Liver (tissue), 9 donors: ENCODE results near the gene LIPG. TPM values are rescaled to one million over a fixed set of nuclear protein-coding genes. Genes with fewer than 3 reads are reported as not detected.
A peak's percentile ranks its signal among the peaks of the same experiment; 100 is the strongest.

ENCODE experiments used
- DNase-seq: peaks from one replicate; pipeline ENCODE4 v3.0.0-alpha.2; 2017; ENCODE audit warnings: low spot score
- H3K27ac ChIP-seq, 2 donors: one replicate each; pipeline ENCODE4 v1.7.0; 2013; ENCODE audit warnings: inconsistent platforms in 2 of 2, low read length in 2 of 2, control low read depth in 1 of 2, low read depth in 1 of 2, mild to moderate bottlenecking in 1 of 2
- H3K27me3 ChIP-seq, 4 donors: one replicate each; pipeline versions ENCODE4 v1.6.1 to v1.7.0; 2013; ENCODE audit warnings: low read length in 3 of 4, inconsistent platforms in 1 of 4, mild to moderate bottlenecking in 1 of 4, moderate library complexity in 1 of 4; ENCODE audit not compliant: control insufficient read depth in 4 of 4, insufficient read depth in 4 of 4
- H3K36me3 ChIP-seq, 4 donors: one replicate each; pipeline versions ENCODE4 v1.6.1 to v1.7.0; 2013; ENCODE audit warnings: low read length in 3 of 4, mild to moderate bottlenecking in 3 of 4, low read depth in 1 of 4, moderate library complexity in 1 of 4; ENCODE audit not compliant: control insufficient read depth in 4 of 4, insufficient read depth in 3 of 4
- H3K4me1 ChIP-seq, 4 donors: one replicate each; pipeline versions ENCODE4 v1.6.1 to v1.7.0; 2013; ENCODE audit warnings: low read length in 3 of 4, mild to moderate bottlenecking in 3 of 4, moderate library complexity in 1 of 4; ENCODE audit not compliant: control insufficient read depth in 4 of 4, insufficient read depth in 4 of 4
- H3K4me3 ChIP-seq, 3 donors: one replicate each; pipeline versions ENCODE4 v1.6.1 to v1.7.0; 2013; ENCODE audit warnings: low read length in 3 of 3, control low read depth in 1 of 3, low read depth in 1 of 3, mild to moderate bottlenecking in 1 of 3
- H3K9ac ChIP-seq, 2 donors: one replicate each; pipeline ENCODE4 v1.7.0; 2013; ENCODE audit warnings: low read length in 2 of 2, mild to moderate bottlenecking in 2 of 2, moderate library complexity in 2 of 2, control low read depth in 1 of 2, low read depth in 1 of 2
- H3K9me3 ChIP-seq, 4 donors: one replicate each; pipeline versions ENCODE4 v1.6.1 to v1.7.0; 2013; ENCODE audit warnings: low read length in 3 of 4; ENCODE audit not compliant: control insufficient read depth in 4 of 4
- FOXA2 ChIP-seq: IDR thresholded peaks from 2 replicates; pipeline ENCODE4 v1.6.1; 2016; ENCODE audit warnings: antibody characterized with exemption
- GABPA ChIP-seq, 2 donors: IDR thresholded peaks in 1 of 2; conservative IDR thresholded peaks in 1 of 2; 2 replicates each; pipeline ENCODE4 v1.6.1; 2016; ENCODE audit warnings: antibody characterized with exemption in 2 of 2, mild to moderate bottlenecking in 1 of 2, moderate library complexity in 1 of 2
- HNF4A ChIP-seq, 2 donors: conservative IDR thresholded peaks; 2 replicates each; pipeline ENCODE4 v1.6.1; 2016; ENCODE audit warnings: antibody characterized with exemption in 2 of 2, mild to moderate bottlenecking in 2 of 2
- HNF4G ChIP-seq: IDR thresholded peaks from 2 replicates; pipeline ENCODE4 v1.6.1; 2016; ENCODE audit warnings: antibody characterized with exemption
- NR2F2 ChIP-seq: IDR thresholded peaks from 2 replicates; pipeline ENCODE4 v1.6.1; 2016; ENCODE audit warnings: antibody characterized with exemption
- RAD21 ChIP-seq, 2 donors: IDR thresholded peaks; 2 replicates each; pipeline ENCODE4 v1.6.1; 2016; ENCODE audit warnings: antibody characterized with exemption in 2 of 2, mild to moderate bottlenecking in 2 of 2
- RXRA ChIP-seq, 2 donors: IDR thresholded peaks; 2 replicates each; pipeline ENCODE4 v1.6.1; 2017 to 2018; ENCODE audit warnings: antibody characterized with exemption in 2 of 2, mild to moderate bottlenecking in 1 of 2
- SP1 ChIP-seq: IDR thresholded peaks from 2 replicates; pipeline ENCODE4 v1.6.1; 2018; ENCODE audit warnings: antibody characterized with exemption, mild to moderate bottlenecking
- TAF1 ChIP-seq: conservative IDR thresholded peaks from 2 replicates; pipeline ENCODE4 v1.6.1; 2016; ENCODE audit warnings: antibody characterized with exemption, mild to moderate bottlenecking
- YY1 ChIP-seq: IDR thresholded peaks from 2 replicates; pipeline ENCODE4 v1.6.1; 2016; ENCODE audit warnings: antibody characterized with exemption, mild to moderate bottlenecking
- WGBS: extraction: QIAGEN DNeasy Blood & Tissue Kit; methylation state at CpG from one replicate; pipeline ENCODE4 v1.1.7; 2013; 5-methylcytosine and 5-hydroxymethylcytosine counted together
- polyA plus RNA-seq, 2 donors: library from polyadenylated mRNA; stranded (reverse) in 1 of 2; unstranded in 1 of 2; fragments of 200-250 nt in 1 of 2; fragments of >200 nt in 1 of 2; fragmentation: Nextera tagmentation in 1 of 2; extraction: Ambion mirVana in 1 of 2; gene quantifications; one replicate each; pipeline versions ENCODE4 v1.2.1 to v1.2.3, GENCODE V29; 2013 to 2015
- total RNA-seq, 2 donors: library from RNA; depleted of rRNA; stranded (reverse); fragments of >200 nt; gene quantifications; one replicate each; pipeline ENCODE4 v1.2.3, GENCODE V29; 2014
- TF ChIP-seq, protein P1 (sequence below): IDR thresholded peaks from 2 replicates; pipeline ENCODE4 v1.6.1; 2016; ENCODE audit warnings: antibody characterized with exemption, mild to moderate bottlenecking
- TF ChIP-seq, protein P2 (sequence below): IDR thresholded peaks from 2 replicates; pipeline ENCODE4 v1.6.1; 2016; ENCODE audit warnings: antibody characterized with exemption
- TF ChIP-seq, protein P3 (sequence below): IDR thresholded peaks from 2 replicates; pipeline ENCODE4 v1.6.1; 2016; ENCODE audit warnings: antibody characterized with exemption
- TF ChIP-seq, protein P4 (sequence below): fragments of 150-350 bp; IDR thresholded peaks from 2 replicates; pipeline ENCODE4 v1.5.1; 2017; ENCODE audit warnings: improper control_type of control experiment, low read depth, low read length; ENCODE audit not compliant: missing input control
- donor health status: healthy.
- donor health status: healthy.
- donor health status: healthy.
- donor health status: healthy.
- donor health status: healthy.

Gene LIPG
- total and polyA plus RNA-seq, 4 donors = 2.8 to 150 (median 39.7) TPM

DNA sequence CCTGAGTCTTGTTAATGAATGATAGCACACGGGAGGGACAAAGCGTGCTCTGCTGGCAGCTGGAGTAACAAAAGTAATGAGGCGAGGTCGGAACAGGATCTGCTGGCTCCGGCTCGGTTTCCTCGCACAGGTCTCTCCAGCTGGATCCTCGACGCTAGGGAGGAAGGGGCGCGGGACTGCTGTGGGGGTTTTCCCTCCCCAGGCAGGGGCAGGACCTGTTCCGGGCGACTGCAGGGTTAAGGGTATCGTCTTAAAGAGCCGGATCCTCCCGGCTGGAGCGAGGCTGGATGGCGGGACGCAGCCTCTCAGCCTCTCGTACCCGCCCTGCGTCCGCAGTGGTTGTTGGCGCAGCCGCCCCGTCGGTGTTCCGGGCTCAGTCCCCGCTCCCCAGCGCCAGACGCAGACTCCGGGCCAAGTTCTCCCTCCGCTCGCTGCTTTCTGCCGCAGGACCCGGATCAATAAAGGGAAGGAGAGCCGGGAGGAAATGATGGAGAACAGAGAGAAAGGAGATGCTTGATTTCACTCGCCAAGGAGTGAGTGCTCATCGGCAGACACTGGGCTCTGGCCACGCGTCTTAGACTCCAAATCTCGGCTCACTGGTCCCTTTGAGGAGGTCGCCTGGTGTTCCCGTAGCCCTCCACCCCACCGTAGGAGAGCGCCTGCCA, 1.1 kb upstream of the LIPG start (continued):
- TF ChIP-seq, protein P1, sequence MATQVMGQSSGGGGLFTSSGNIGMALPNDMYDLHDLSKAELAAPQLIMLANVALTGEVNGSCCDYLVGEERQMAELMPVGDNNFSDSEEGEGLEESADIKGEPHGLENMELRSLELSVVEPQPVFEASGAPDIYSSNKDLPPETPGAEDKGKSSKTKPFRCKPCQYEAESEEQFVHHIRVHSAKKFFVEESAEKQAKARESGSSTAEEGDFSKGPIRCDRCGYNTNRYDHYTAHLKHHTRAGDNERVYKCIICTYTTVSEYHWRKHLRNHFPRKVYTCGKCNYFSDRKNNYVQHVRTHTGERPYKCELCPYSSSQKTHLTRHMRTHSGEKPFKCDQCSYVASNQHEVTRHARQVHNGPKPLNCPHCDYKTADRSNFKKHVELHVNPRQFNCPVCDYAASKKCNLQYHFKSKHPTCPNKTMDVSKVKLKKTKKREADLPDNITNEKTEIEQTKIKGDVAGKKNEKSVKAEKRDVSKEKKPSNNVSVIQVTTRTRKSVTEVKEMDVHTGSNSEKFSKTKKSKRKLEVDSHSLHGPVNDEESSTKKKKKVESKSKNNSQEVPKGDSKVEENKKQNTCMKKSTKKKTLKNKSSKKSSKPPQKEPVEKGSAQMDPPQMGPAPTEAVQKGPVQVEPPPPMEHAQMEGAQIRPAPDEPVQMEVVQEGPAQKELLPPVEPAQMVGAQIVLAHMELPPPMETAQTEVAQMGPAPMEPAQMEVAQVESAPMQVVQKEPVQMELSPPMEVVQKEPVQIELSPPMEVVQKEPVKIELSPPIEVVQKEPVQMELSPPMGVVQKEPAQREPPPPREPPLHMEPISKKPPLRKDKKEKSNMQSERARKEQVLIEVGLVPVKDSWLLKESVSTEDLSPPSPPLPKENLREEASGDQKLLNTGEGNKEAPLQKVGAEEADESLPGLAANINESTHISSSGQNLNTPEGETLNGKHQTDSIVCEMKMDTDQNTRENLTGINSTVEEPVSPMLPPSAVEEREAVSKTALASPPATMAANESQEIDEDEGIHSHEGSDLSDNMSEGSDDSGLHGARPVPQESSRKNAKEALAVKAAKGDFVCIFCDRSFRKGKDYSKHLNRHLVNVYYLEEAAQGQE = peak; percentile 75
- TF ChIP-seq FOXA2 (no peak), RXRA (IDR thresholded peaks at IDR 0.05) (peak in 1 of 2 donors; percentile 37), SP1 (peak; percentile 14), YY1 (no peak), GABPA (IDR thresholded peaks at IDR 0.05 in 1 of 2, conservative IDR thresholded peaks at IDR 0.05 in 1 of 2) (no peak), HNF4G (peak; percentile 15), TAF1 (peak; percentile 62)
- TF ChIP-seq, protein P2, sequence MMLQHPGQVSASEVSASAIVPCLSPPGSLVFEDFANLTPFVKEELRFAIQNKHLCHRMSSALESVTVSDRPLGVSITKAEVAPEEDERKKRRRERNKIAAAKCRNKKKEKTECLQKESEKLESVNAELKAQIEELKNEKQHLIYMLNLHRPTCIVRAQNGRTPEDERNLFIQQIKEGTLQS = no peak
- TF ChIP-seq, protein P3, sequence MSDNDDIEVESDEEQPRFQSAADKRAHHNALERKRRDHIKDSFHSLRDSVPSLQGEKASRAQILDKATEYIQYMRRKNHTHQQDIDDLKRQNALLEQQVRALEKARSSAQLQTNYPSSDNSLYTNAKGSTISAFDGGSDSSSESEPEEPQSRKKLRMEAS = peak; percentile 62

DNA sequence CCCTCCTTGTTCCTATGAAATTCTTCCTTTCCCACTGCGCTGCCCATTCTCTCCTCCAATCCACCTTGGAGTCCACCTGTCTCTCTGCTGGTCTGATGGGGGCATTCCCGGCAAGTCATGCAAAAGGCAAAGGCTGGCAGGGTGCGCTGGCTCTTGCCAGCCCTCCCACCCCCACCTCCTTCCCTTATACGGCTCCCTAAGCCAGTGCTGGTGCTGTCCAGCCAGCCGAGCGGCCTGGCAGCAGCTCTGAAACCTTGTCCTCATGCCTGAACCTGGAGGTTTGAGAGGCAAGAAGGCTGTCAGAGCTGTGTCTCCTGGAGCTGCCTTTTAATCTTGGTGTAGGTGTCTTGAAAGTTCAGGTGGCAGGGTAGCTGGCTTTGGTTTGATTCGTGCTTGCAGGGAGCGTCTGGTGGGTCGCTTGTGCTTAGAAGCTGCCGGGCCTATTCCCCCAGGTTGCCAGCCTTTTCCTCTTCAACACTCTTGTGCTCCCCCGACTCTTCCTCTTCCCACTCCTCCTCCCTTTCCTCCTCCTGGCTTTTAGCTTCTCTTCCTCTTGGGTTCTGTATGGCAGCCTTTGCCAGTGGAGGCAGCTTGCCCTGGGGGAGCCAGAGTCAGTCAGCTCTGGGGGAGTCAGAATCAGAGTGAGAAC, 748 bp downstream of the LIPG start:
- WGBS = 27% methylated on average over 11 of the region's 11 CpGs
- Histone ChIP-seq H3K27ac (peak overlapping the region; percentile 49 to 69), H3K27me3 (no peaks in the 10 kb centered on the region), H3K9ac (peak overlapping the region; percentile 73 to 95), H3K4me3 (peak overlapping the region; percentile 60 to 97 (median 94)), H3K4me1 (peaks cover 0 to 45% (median 35%) of the 10 kb centered on the region in 4 donors), H3K36me3 (peaks cover 4 to 19% (median 11%) of the 10 kb centered on the region in 4 donors), H3K9me3 (no peaks in the 10 kb centered on the region)
- no peak for DNase-seq
- TF ChIP-seq, protein P1 = peak; percentile 92
- no peak for TF ChIP-seq RXRA (IDR thresholded peaks at IDR 0.05)

DNA sequence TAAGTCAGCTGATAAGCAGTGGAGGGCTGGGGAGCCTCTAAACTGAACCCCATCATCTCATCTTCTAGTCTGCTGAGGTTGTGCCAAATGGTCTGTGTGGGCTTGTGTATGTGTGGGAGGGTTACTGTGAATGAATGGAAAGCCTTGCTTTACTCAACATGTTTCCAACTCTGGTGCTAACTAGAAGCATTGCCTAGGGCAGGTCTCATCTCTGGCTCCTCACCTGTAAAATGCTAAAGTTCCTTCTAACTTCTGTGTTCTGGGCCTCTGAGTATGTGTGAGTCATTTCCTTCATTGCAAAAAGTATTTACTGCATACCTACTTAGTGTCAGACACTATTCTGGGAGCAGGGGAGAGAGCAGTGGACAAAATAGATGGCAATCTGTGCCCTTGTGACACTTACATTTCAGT, 1.3 kb downstream of the LIPG start:
- Histone ChIP-seq H3K4me1 (peaks cover 0 to 45% (median 35%) of the 10 kb centered on the region in 4 donors), H3K9me3 (no peaks in the 10 kb centered on the region), H3K36me3 (peaks cover 4 to 22% (median 13%) of the 10 kb centered on the region in 4 donors), H3K27ac (peak overlapping the region; percentile 49 to 69), H3K4me3 (peak overlapping the region; percentile 60 to 97 (median 94)), H3K27me3 (no peaks in the 10 kb centered on the region), H3K9ac (peak overlapping the region; percentile 73 to 95)
- no peak for DNase-seq
- TF ChIP-seq NR2F2 (no peak), FOXA2 (no peak), YY1 (no peak), RAD21 (IDR thresholded peaks at IDR 0.05) (no peak), HNF4A (conservative IDR thresholded peaks at IDR 0.05) (no peak)
- TF ChIP-seq, protein P1 = no peak
- TF ChIP-seq, protein P4, sequence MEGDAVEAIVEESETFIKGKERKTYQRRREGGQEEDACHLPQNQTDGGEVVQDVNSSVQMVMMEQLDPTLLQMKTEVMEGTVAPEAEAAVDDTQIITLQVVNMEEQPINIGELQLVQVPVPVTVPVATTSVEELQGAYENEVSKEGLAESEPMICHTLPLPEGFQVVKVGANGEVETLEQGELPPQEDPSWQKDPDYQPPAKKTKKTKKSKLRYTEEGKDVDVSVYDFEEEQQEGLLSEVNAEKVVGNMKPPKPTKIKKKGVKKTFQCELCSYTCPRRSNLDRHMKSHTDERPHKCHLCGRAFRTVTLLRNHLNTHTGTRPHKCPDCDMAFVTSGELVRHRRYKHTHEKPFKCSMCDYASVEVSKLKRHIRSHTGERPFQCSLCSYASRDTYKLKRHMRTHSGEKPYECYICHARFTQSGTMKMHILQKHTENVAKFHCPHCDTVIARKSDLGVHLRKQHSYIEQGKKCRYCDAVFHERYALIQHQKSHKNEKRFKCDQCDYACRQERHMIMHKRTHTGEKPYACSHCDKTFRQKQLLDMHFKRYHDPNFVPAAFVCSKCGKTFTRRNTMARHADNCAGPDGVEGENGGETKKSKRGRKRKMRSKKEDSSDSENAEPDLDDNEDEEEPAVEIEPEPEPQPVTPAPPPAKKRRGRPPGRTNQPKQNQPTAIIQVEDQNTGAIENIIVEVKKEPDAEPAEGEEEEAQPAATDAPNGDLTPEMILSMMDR = no peak
- TF ChIP-seq, protein P2 = no peak
